ENCODE results near the gene SASH3.

Gene SASH3

GRCh38 chrX:129779747-129780146, at the start of gene SASH3:
Gene SASH3 (plus strand): TSS chrX:129779949. CDS start chrX:129780098, 149 bp downstream.
- TF ChIP-seq PPARA (CRISPR knock-in tag; IDR thresholded peaks at IDR 0.05; ENCODE audit: borderline replicate concordance) (no peak), TCF4 (CRISPR knock-in tag; IDR thresholded peaks at IDR 0.05; ENCODE audit: borderline replicate concordance) (no peak), GLIS3 (CRISPR knock-in tag; IDR thresholded peaks at IDR 0.05) (no peak), TOX (CRISPR knock-in tag; IDR thresholded peaks at IDR 0.05; ENCODE audit: borderline replicate concordance) (no peak), SNAI2 (CRISPR knock-in tag; IDR thresholded peaks at IDR 0.05) (no peak), BACH2 (CRISPR knock-in tag; IDR thresholded peaks at IDR 0.05; ENCODE audit: borderline replicate concordance) (no peak), ZNF565 (CRISPR knock-in tag; conservative IDR thresholded peaks at IDR 0.05; ENCODE audit: low read depth) (no peak), OSR1 (CRISPR knock-in tag; IDR thresholded peaks at IDR 0.05) (no peak), ZC3H10 (CRISPR knock-in tag; IDR thresholded peaks at IDR 0.05) (no peak)
- ATAC-seq, result no peak

- TF ChIP-seq ZFP30 (CRISPR knock-in tag; IDR thresholded peaks at IDR 0.05) (no peak), ARNTL (CRISPR knock-in tag; IDR thresholded peaks at IDR 0.05; ENCODE audit: borderline replicate concordance, low read depth) (no peak), SNAI2 (CRISPR knock-in tag; IDR thresholded peaks at IDR 0.05) (no peak), CREB5 (CRISPR knock-in tag; IDR thresholded peaks at IDR 0.05; ENCODE audit: low read depth) (no peak), RARB (CRISPR knock-in tag; IDR thresholded peaks at IDR 0.05) (no peak), PPARA (CRISPR knock-in tag; IDR thresholded peaks at IDR 0.05; ENCODE audit: borderline replicate concordance) (no peak), ZNF565 (CRISPR knock-in tag; conservative IDR thresholded peaks at IDR 0.05; ENCODE audit: low read depth) (no peak), BACH2 (CRISPR knock-in tag; IDR thresholded peaks at IDR 0.05; ENCODE audit: borderline replicate concordance) (no peak), TSHZ2 (CRISPR knock-in tag; IDR thresholded peaks at IDR 0.05) (no peak), ISL1 (CRISPR knock-in tag; IDR thresholded peaks at IDR 0.05) (no peak), CSRNP3 (CRISPR knock-in tag; IDR thresholded peaks at IDR 0.05) (no peak), ZFP3 (CRISPR knock-in tag; IDR thresholded peaks at IDR 0.05) (no peak), ESRRG (CRISPR knock-in tag; IDR thresholded peaks at IDR 0.05) (no peak), CSDC2 (CRISPR knock-in tag; IDR thresholded peaks at IDR 0.05) (no peak), OSR1 (CRISPR knock-in tag; IDR thresholded peaks at IDR 0.05) (no peak), ZNF8 (CRISPR knock-in tag; IDR thresholded peaks at IDR 0.05) (no peak), ZNF70 (CRISPR knock-in tag; IDR thresholded peaks at IDR 0.05) (no peak), TCF4 (CRISPR knock-in tag; IDR thresholded peaks at IDR 0.05; ENCODE audit: borderline replicate concordance) (no peak)
- TF ChIP-seq, protein P1, sequence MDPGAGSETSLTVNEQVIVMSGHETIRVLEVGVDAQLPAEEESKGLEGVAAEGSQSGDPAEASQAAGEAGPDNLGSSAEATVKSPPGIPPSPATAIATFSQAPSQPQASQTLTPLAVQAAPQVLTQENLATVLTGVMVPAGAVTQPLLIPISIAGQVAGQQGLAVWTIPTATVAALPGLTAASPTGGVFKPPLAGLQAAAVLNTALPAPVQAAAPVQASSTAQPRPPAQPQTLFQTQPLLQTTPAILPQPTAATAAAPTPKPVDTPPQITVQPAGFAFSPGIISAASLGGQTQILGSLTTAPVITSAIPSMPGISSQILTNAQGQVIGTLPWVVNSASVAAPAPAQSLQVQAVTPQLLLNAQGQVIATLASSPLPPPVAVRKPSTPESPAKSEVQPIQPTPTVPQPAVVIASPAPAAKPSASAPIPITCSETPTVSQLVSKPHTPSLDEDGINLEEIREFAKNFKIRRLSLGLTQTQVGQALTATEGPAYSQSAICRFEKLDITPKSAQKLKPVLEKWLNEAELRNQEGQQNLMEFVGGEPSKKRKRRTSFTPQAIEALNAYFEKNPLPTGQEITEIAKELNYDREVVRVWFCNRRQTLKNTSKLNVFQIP (CRISPR knock-in tag; IDR thresholded peaks at IDR 0.05; ENCODE audit: borderline replicate concordance, low read depth), result no peak
- ATAC-seq, result no peak
Measured at GRCh38 chrX:129731228-129731627, 48.5 kb upstream of the SASH3 start.

DNA sequence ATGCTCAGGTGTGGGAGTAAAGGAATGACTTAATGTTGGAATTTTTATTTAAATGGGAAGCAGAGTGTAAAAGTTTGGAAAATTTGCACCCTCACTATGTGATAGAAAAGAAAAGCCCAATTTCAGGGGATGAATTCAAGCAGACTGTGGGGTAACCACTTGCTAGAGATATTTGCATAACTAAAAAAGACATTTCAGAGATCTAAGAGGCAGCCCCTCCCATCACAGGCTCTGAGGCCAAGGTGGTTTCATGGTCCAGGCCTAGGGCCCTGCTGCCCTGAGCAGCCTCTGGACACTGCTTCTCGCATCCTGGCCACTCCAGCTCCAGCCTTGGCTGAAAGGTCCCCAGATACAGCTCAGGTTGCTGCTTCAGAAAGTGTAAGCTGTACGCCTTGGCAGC, 46.9 kb upstream of the SASH3 start:
- TF ChIP-seq ARNTL (CRISPR knock-in tag; IDR thresholded peaks at IDR 0.05; ENCODE audit: borderline replicate concordance, low read depth) (no peak), ZC3H10 (CRISPR knock-in tag; IDR thresholded peaks at IDR 0.05) (no peak), TOX (CRISPR knock-in tag; IDR thresholded peaks at IDR 0.05; ENCODE audit: borderline replicate concordance) (no peak), ZNF70 (CRISPR knock-in tag; IDR thresholded peaks at IDR 0.05) (no peak), CSDC2 (CRISPR knock-in tag; IDR thresholded peaks at IDR 0.05) (no peak), ISL1 (CRISPR knock-in tag; IDR thresholded peaks at IDR 0.05) (no peak), CREB5 (CRISPR knock-in tag; IDR thresholded peaks at IDR 0.05; ENCODE audit: low read depth) (no peak), RARB (CRISPR knock-in tag; IDR thresholded peaks at IDR 0.05) (no peak), ZFP30 (CRISPR knock-in tag; IDR thresholded peaks at IDR 0.05) (no peak), ZNF565 (CRISPR knock-in tag; conservative IDR thresholded peaks at IDR 0.05; ENCODE audit: low read depth) (no peak), BACH2 (CRISPR knock-in tag; IDR thresholded peaks at IDR 0.05; ENCODE audit: borderline replicate concordance) (no peak), TCF4 (CRISPR knock-in tag; IDR thresholded peaks at IDR 0.05; ENCODE audit: borderline replicate concordance) (no peak), ZFP3 (CRISPR knock-in tag; IDR thresholded peaks at IDR 0.05) (no peak), OSR1 (CRISPR knock-in tag; IDR thresholded peaks at IDR 0.05) (no peak), ESRRG (CRISPR knock-in tag; IDR thresholded peaks at IDR 0.05) (no peak), PPARA (CRISPR knock-in tag; IDR thresholded peaks at IDR 0.05; ENCODE audit: borderline replicate concordance) (no peak), CSRNP3 (CRISPR knock-in tag; IDR thresholded peaks at IDR 0.05) (no peak)
- TF ChIP-seq, protein P2, sequence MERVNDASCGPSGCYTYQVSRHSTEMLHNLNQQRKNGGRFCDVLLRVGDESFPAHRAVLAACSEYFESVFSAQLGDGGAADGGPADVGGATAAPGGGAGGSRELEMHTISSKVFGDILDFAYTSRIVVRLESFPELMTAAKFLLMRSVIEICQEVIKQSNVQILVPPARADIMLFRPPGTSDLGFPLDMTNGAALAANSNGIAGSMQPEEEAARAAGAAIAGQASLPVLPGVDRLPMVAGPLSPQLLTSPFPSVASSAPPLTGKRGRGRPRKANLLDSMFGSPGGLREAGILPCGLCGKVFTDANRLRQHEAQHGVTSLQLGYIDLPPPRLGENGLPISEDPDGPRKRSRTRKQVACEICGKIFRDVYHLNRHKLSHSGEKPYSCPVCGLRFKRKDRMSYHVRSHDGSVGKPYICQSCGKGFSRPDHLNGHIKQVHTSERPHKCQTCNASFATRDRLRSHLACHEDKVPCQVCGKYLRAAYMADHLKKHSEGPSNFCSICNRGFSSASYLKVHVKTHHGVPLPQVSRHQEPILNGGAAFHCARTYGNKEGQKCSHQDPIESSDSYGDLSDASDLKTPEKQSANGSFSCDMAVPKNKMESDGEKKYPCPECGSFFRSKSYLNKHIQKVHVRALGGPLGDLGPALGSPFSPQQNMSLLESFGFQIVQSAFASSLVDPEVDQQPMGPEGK (CRISPR knock-in tag; IDR thresholded peaks at IDR 0.05; ENCODE audit: borderline replicate concordance), result no peak
- no peak for ATAC-seq
